Chondrocyte (in vitro differentiated cells): Measurements from ENCODE around the gene XAGE3. TPM values are rescaled to one million over a fixed set of nuclear protein-coding genes. Genes with fewer than 3 reads are reported as not detected.
"Not testable (repeated sequence)": the region's sequence is repeated elsewhere in the genome, so short reads cannot be mapped to it uniquely, and the experiment has no call there.

Experiments
- DNase-seq: peaks from one replicate; pipeline ENCODE4 v3.0.0; 2021; ENCODE audit warnings: mixed read lengths, low spot score
- H3K27ac Mint-ChIP-seq: one replicate; pipeline ENCODE4 v1.8.0; 2021; ENCODE audit warnings: mild to moderate bottlenecking, moderate library complexity, mixed read lengths; ENCODE audit not compliant: unreplicated experiment
- H3K27me3 Mint-ChIP-seq: 2 replicates; pipeline ENCODE4 v1.8.0; 2021; ENCODE audit warnings: low read depth, mixed read lengths
- H3K36me3 Mint-ChIP-seq: 2 replicates; pipeline ENCODE4 v1.8.0; 2021; ENCODE audit warnings: low read depth, mixed read lengths
- H3K4me1 Mint-ChIP-seq: 2 replicates; pipeline ENCODE4 v1.8.0; 2021; ENCODE audit warnings: low read depth, mild to moderate bottlenecking, mixed read lengths
- H3K4me3 Mint-ChIP-seq: one replicate; pipeline ENCODE4 v1.8.0; 2021; ENCODE audit warnings: mild to moderate bottlenecking, moderate library complexity, mixed read lengths; ENCODE audit not compliant: unreplicated experiment
- H3K9me3 Mint-ChIP-seq: 2 replicates; pipeline ENCODE4 v1.8.0; 2021; ENCODE audit warnings: low read depth, mixed read lengths
- CTCF ChIP-seq: fragments of 200-600 bp; sonication (generic); IDR thresholded peaks from 2 replicates; pipeline ENCODE4 v1.5.0; 2021; ENCODE audit warnings: antibody characterized with exemption, mild to moderate bottlenecking, moderate library complexity
- total RNA-seq: library from RNA; stranded (reverse); gene quantifications from 3 replicates; pipeline ENCODE4 v1.2.1, GENCODE V29; 2021

XAGE3 gene
- total RNA-seq, 1 donor from 2014 or later: not detected

- not testable (repeated sequence) for H3K27ac Mint-ChIP-seq, H3K9me3 Mint-ChIP-seq, DNase-seq, H3K36me3 Mint-ChIP-seq, H3K4me1 Mint-ChIP-seq, H3K27me3 Mint-ChIP-seq, H3K4me3 Mint-ChIP-seq
Observed at GRCh38 chrX:52887459-52887858, 19.6 kb upstream of the XAGE3 start.

- H3K4me1 Mint-ChIP-seq, DNase-seq, H3K36me3 Mint-ChIP-seq, H3K27ac Mint-ChIP-seq, H3K27me3 Mint-ChIP-seq, H3K4me3 Mint-ChIP-seq, H3K9me3 Mint-ChIP-seq: not testable (repeated sequence)
Observed at GRCh38 chrX:52876386-52876785, 8.5 kb upstream of the XAGE3 start.

DNA sequence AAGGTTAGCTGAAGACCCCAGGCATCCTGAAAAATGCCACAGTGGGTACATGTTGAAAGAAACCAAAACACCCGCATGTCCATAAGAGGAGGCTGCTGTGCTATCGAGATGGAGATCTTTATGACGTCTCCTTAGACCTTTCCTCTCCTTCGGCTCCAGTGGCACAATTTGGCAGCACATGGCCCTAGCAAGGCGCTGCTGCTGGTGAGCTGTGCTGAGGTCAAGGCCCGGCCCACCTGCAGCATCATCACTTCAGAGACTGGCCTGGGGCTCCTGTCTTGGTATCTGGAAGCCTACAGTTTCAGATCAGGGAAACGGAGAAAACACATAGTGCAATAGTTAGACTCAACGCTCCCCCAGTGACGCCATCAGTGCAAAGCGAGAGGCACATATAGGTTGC lies 7.6 kb upstream of the XAGE3 start:
- H3K4me3 Mint-ChIP-seq, H3K36me3 Mint-ChIP-seq, H3K9me3 Mint-ChIP-seq, H3K27me3 Mint-ChIP-seq, H3K27ac Mint-ChIP-seq, DNase-seq, H3K4me1 Mint-ChIP-seq: not testable (repeated sequence)

- no peak for TF ChIP-seq CTCF
- H3K9me3 Mint-ChIP-seq: peaks cover 9% of the 10 kb centered on the region
- no peak overlapping the region for H3K27ac Mint-ChIP-seq
- H3K36me3 Mint-ChIP-seq: no peaks in the 10 kb centered on the region
- H3K27me3 Mint-ChIP-seq: peaks cover 7% of the 10 kb centered on the region
- DNase-seq: no peak
- H3K4me1 Mint-ChIP-seq: no peaks in the 10 kb centered on the region
- no peak overlapping the region for H3K4me3 Mint-ChIP-seq
Observed at GRCh38 chrX:52874661-52875060, 6.8 kb upstream of the XAGE3 start.

GRCh38 chrX:52873825-52874224 lies 5.9 kb upstream of the XAGE3 start:
- H3K27ac Mint-ChIP-seq, H3K36me3 Mint-ChIP-seq, H3K4me3 Mint-ChIP-seq, DNase-seq, H3K27me3 Mint-ChIP-seq, H3K4me1 Mint-ChIP-seq: not testable (repeated sequence)
- peaks cover 10% of the 10 kb centered on the region for H3K9me3 Mint-ChIP-seq

DNA sequence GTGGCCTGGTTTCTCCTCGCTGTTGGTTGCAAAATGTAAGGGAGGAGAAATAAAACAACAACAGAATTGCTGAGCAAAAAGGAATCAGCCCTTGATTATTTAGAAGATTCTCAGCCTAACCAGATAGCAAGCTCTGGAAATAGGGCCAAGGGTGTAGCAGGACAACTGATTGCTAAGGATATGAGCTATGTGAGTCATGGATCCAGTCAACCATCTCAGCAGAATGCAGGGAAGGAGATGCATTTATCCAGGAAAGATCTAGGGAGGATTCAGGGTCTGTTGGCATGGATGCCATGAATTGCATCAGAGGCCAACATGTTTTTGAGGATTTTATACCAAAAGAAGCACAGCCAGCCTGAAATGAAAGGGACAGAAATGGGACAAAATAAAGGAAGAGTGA lies 2.2 kb upstream of the XAGE3 start:
- no peak overlapping the region for H3K4me3 Mint-ChIP-seq
- no peaks in the 10 kb centered on the region for H3K4me1 Mint-ChIP-seq
- peaks cover 2% of the 10 kb centered on the region for H3K27me3 Mint-ChIP-seq
- no peak for DNase-seq
- peaks cover 7% of the 10 kb centered on the region for H3K9me3 Mint-ChIP-seq
- TF ChIP-seq CTCF: no peak
- H3K36me3 Mint-ChIP-seq: no peaks in the 10 kb centered on the region
- no peak overlapping the region for H3K27ac Mint-ChIP-seq

- H3K9me3 Mint-ChIP-seq: peaks cover 7% of the 10 kb centered on the region
- no peaks in the 10 kb centered on the region for H3K36me3 Mint-ChIP-seq
- H3K4me1 Mint-ChIP-seq: no peaks in the 10 kb centered on the region
- H3K27me3 Mint-ChIP-seq: peaks cover 10% of the 10 kb centered on the region
- H3K27ac Mint-ChIP-seq: no peak overlapping the region
- TF ChIP-seq CTCF: no peak
- no peak for DNase-seq
- no peak overlapping the region for H3K4me3 Mint-ChIP-seq
Observed at GRCh38 chrX:52865343-52865998, 2.4 kb downstream of the XAGE3 start.

DNA sequence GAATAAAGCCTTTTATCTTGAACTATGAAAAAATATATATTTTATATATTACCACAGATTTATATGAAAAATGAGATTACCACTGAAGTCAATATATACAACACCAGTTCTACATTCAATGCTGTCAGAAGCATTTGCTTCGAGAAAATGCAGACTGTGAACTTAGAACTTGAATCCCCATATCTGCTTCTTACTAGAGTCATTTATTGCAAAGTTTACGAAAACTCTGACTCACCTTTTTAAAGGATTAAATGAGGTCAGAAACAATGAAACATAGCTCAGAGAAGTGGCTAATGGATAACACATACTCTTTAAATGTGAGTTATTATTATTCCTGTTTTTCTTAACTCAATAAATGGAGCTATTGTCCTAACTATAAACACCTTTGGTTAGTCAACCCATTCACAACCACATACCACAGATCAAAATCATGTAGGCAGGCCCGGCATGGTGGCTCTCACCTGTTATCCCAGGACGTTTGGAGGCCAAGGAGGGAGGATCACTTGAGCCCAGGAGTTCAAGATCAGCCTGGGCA lies 10.8 kb downstream of the XAGE3 start:
- not testable (repeated sequence) for H3K27ac Mint-ChIP-seq, DNase-seq, H3K27me3 Mint-ChIP-seq, H3K36me3 Mint-ChIP-seq, H3K9me3 Mint-ChIP-seq, H3K4me3 Mint-ChIP-seq, H3K4me1 Mint-ChIP-seq
